Mononuclear cell (primary cell): Measurements from ENCODE around the gene ANKMY1. TPM values are rescaled to one million over a fixed set of nuclear protein-coding genes. Genes with fewer than 3 reads are reported as not detected.

Source experiments
- H3K27me3 ChIP-seq: 2 replicates; pipeline ENCODE4 v1.6.0; 2011; ENCODE audit warnings: low read length, control low read depth; ENCODE audit not compliant: insufficient read depth
- H3K4me1 ChIP-seq: 2 replicates; pipeline ENCODE4 v1.5.1; 2011; ENCODE audit warnings: mild to moderate bottlenecking, low read length, control low read depth; ENCODE audit not compliant: insufficient read depth
- H3K4me3 ChIP-seq: 2 replicates; pipeline ENCODE4 v1.5.1; 2011; ENCODE audit warnings: mild to moderate bottlenecking, low read length, moderate library complexity
- H3K9me3 ChIP-seq: 2 replicates; pipeline ENCODE4 v1.5.1; 2011; ENCODE audit warnings: low read depth, mild to moderate bottlenecking, control low read depth, low read length
- total RNA-seq: library from RNA; depleted of rRNA; stranded (reverse); fragments of >200 nt; gene quantifications from one replicate; pipeline ENCODE4 v1.2.3, GENCODE V29; 2012

Gene ANKMY1, protein sequence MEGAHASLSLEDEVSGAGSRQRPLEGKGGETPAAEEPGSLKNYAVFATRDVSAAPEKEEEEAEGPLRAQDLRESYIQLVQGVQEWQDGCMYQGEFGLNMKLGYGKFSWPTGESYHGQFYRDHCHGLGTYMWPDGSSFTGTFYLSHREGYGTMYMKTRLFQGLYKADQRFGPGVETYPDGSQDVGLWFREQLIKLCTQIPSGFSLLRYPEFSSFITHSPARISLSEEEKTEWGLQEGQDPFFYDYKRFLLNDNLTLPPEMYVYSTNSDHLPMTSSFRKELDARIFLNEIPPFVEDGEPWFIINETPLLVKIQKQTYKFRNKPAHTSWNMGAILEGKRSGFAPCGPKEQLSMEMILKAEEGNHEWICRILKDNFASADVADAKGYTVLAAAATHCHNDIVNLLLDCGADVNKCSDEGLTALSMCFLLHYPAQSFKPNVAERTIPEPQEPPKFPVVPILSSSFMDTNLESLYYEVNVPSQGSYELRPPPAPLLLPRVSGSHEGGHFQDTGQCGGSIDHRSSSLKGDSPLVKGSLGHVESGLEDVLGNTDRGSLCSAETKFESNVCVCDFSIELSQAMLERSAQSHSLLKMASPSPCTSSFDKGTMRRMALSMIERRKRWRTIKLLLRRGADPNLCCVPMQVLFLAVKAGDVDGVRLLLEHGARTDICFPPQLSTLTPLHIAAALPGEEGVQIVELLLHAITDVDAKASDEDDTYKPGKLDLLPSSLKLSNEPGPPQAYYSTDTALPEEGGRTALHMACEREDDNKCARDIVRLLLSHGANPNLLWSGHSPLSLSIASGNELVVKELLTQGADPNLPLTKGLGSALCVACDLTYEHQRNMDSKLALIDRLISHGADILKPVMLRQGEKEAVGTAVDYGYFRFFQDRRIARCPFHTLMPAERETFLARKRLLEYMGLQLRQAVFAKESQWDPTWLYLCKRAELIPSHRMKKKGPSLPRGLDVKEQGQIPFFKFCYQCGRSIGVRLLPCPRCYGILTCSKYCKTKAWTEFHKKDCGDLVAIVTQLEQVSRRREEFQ
- 24.1 TPM for total RNA-seq

DNA sequence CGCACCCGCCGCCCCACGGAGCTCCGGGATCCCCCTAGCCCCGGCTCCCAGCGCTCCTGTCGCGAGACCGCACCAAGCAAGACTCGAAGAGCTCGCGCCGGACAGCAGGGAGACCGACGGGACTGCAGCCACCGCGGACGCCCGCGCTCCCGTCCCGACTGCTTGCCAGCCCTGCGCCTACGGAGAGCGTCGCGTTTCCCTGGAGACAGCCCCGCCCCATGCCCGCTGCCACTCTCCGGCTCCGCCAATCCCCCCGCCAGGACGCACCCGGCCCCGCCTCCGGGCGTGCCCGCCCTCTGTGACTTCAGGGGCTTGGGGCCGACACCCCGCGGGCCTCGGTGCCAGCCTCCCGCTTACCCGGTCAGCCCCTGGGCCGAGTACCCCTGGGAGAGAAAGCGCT lies at the start of gene ANKMY1:
ANKMY1 (minus strand) TSS at position 181 of the 400 bp plus-strand sequence. CDS start 653 bp downstream, outside the sequence.
- no peaks in the 10 kb centered on the region for H3K9me3 ChIP-seq
- no peak within 1 kb of the TSS for H3K4me3 ChIP-seq
- no peaks in the 10 kb centered on the region for H3K27me3 ChIP-seq
- H3K4me1 ChIP-seq: peaks cover 46% of the 10 kb centered on the region

DNA sequence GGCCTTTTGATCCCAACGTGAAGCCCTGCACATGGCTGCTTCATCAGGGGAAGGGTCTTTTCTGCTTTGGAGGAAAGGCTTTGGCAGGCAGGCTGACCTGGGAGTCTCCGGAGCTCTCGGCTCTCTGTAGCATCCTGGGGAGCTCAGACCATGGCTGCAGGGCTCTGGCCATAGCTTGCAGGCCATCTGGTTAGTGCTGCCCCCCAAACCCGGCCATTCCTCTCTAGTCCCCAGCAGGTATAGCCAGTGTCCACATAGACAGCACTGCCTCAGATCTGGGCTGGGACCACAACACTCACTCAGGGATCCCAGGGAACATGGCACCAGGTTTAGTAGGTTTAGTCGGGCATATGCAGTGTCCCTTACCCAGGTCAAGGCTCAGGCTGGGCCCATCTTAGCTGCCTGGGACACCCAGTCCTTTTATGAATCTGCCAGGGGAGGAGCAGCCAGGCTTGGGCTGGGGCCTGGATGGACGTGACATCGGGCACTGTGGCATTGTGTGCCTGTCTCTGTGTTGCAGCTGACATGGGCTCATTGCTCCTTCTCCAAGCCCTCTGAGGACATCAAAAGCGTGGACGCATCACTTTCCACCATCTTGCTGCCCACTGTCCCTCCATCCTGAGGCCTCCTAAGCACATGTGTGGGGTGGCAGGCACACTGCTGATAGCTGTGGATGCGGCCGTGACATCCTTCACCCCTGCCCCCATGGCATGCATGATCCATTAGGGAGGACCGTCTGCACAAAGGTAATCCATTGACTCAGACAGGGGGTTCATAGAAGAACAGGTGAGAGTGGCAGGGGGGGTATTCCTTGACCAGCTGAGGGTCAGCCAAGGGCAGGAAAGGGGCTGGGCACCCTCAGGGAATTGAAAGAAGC lies 48.3 kb upstream of the ANKMY1 start:
- H3K4me1 ChIP-seq: no peaks in the 10 kb centered on the region
- no peaks in the 10 kb centered on the region for H3K27me3 ChIP-seq
- no peaks in the 10 kb centered on the region for H3K9me3 ChIP-seq
- no peak overlapping the region for H3K4me3 ChIP-seq

DNA sequence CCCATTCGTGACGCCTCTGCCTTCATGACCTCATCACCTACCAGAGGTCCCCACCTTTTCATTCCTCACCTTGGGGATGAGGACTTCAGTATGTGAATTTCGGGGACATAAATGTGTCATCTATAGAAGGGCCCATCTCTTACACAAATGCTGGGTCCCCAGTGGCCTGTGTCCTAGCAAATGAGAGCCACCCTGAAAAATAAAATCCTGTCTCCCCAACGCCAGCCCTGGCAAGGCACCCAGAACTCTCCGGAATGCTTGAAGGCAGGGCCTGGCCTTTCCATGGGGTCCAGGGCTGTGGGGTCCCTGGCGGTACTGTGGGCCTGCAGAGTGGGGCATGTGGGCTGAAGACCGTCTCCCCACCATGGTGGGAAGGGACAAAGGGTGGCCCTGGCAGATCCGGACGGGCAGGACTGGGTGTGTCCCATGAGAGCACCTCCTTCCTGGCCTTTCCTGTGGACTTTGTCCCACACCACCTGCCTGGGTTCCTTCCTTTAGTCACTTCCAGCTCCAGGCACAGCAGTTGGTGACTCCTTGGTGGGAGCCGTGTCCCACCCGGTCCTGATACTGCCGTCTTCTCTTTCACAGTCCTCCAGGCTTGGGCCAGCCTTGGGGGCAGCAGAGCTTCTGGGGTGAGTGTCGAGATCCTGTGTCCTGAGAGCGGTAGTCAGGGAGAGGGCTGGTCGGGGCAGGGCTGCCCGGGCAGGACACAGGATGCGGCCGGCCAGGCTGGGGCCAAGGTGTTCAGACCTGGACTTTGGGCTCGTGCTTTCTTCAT lies 47.3 kb upstream of the ANKMY1 start:
- Histone ChIP-seq H3K4me1 (no peaks in the 10 kb centered on the region), H3K9me3 (no peaks in the 10 kb centered on the region), H3K27me3 (no peaks in the 10 kb centered on the region), H3K4me3 (no peak overlapping the region)

DNA sequence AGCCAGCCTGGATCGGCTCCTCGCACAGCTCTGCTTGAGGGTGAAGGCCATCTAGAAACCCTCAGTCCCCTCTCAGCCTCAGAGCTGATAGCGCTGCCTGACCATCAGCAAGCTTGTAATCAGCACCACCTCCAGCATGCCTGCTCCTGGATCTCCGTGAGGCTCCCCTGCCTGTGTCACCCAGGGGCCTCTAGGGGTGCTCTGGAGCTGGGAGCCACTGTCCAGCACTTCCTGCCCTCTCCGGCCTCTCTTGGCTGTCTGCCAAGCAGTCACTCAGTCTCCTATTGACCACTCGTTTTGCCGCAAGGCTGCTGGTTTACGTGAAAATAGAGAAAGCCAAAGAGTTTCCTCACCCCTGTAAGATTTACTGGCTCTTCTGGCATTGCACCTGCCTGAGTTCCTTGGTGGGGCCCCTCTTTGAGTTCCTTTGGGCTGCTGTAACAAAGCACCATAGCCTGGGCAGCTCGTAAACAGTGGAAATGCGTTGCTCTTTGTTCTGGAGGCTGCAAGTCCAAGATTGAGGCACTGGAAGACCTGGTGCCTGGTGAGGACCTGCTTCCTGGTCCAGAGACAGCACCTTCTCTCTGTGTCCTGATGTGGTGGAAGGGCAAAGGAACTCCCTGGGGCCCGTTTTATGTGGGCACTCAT lies 46.6 kb upstream of the ANKMY1 start:
- Histone ChIP-seq H3K4me1 (no peaks in the 10 kb centered on the region), H3K9me3 (no peaks in the 10 kb centered on the region), H3K4me3 (no peak overlapping the region), H3K27me3 (no peaks in the 10 kb centered on the region)

DNA sequence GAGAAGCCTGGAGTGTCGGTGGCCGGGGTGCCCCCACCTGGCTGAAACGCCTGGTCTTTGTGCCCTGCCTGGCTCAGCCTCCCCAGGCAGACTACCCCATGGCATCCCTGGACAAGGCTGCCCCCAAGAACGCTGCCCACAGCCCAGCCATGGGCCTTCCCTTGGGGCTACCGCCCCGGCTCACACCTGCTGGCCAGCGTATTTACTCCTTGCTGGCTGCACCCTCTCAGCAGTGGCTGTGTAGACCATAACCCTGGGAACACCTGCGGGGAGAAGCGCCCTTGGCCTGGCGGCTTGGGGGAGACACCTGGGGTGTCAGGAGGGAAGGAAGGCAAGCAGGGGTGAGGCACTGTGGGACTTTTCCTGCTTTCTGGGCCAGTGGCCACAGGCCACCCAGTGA lies 46.1 kb upstream of the ANKMY1 start:
- no peak overlapping the region for H3K4me3 ChIP-seq
- no peaks in the 10 kb centered on the region for H3K4me1 ChIP-seq
- no peaks in the 10 kb centered on the region for H3K27me3 ChIP-seq
- H3K9me3 ChIP-seq: no peaks in the 10 kb centered on the region

DNA sequence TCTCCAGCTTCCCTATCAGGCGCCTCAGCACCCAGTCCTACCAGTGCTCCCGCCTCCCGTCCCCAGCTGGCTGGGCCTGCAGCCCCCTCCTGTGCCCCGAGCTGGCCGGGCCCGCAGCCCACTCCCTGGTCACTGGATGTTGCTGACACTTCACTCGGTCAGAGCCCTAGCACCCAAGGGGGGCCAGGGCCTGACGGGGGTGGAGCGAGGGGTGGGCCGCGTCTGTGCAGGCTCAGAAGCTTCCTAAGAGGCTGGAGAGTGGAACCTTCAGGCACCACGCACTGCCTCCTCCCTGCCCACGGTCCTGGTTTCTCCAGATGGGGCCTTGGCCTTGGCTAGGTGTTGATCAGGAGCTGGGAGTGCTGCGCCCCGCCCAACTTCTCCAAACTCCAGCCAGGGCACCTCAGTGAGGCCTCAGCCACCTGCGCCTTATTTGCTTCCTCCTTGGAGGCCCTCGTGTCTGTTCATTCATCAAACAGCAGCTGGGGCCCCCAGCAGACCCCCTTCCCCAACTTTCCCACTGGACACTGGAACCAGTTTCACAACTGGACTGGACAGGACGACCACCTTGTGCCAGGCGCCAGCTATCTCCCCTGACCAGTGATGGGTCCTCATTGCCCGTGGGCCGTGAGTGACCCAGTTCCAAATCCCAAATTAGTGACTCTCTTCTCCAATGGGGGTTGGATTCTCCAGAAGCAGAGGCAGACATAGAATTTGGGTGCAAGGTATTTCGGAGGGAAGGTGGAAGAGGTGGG lies 45.5 kb upstream of the ANKMY1 start:
- H3K4me1 ChIP-seq: no peaks in the 10 kb centered on the region

DNA sequence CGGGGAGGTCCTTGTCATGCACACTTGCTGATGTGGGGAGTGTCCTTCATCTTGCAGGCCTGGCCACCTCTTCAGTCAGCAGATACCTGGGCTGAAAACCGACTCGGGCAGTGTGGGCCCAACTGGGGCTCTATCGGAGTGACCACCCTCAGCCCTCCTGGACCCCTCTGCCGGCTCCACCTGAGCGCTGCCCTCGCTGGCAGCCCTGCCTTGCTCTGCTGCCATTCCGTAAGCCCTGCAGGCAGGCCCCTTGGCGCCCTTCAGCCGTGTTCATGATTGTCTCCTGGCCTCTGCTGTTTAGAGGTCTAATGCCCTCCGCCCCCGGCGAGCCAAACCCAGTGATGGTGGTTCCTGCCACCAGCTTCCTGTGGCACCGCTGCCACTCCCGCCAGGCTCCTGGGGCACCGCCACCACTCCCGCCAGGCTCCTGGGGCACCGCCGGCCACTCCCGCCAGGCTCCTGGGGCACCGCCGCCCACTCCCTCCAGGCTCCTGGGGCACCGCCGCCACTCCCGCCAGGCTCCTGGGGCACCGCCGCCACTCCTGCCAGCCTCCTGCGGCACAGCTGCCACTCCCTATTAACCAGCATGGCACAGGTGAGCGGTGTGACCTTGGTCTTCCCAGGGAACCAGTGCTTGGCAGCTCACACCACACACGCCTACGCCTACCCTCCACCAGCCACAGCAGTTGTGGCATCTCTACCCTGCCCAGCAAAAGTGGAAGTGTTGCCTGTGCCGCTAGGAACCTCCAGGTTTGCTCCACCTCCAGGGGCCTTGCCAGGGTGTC lies 44.7 kb upstream of the ANKMY1 start:
- Histone ChIP-seq H3K4me3 (no peak overlapping the region), H3K27me3 (no peaks in the 10 kb centered on the region), H3K4me1 (no peaks in the 10 kb centered on the region), H3K9me3 (no peaks in the 10 kb centered on the region)

More for the DNA sequence above, 45.5 kb upstream of the ANKMY1 start:
- no peaks in the 10 kb centered on the region for H3K9me3 ChIP-seq
- H3K4me3 ChIP-seq: no peak overlapping the region
- no peaks in the 10 kb centered on the region for H3K27me3 ChIP-seq

DNA sequence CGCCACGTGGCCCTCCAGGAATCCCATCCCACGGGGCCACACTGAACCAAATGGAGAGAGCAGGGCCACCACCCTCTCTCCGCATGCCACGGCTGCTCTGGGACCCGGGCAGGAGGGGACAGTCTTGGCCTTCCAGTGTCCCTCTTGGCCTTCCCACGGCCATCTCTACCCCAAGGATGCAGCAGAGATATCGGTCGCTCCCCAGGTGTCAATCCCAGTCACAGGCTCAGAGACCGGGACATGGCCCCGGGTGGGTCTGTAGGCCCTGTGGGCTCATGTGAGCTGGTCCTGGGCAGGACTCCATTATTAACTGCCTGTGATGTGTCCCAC lies 44.0 kb upstream of the ANKMY1 start:
- H3K4me1 ChIP-seq: no peaks in the 10 kb centered on the region
- no peak overlapping the region for H3K4me3 ChIP-seq
- no peaks in the 10 kb centered on the region for H3K27me3 ChIP-seq
- no peaks in the 10 kb centered on the region for H3K9me3 ChIP-seq

DNA sequence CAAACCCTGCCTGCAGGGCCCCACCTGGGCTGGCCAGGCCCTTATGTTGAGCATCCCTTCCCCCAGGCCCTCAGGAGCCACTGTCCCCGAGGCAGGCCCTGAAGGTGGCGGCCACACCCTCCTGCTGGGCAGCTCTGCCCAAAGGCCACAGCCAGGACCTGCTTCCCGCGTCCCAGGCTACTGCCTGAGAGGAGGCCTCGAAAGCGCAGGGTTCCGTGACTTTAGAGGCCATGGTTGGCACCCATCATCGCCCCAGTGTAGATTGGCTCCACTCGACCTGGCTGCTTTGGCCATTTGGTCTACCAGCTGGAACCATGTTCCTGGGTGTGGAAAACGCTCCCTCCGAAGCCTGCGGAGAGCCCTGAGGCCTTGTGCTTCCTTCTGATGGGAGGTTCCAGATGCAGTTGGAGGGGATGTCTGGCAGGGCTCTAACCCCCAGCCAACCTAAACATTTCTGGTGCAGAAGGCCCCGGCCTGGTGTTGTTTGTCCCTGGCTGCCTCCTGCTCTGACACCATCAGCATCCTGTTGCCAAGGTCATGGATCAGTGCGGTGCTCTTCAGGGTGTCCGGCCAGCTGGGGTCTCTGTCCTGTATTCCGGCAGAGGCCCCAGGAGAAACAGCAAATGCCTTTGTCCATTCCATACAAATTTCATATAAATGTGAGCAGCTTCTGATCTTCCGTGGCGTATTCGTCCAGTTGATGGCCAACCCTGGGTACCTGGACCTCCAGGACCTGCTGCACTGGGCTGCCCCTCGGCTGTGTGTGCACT lies 43.5 kb upstream of the ANKMY1 start:
- H3K4me3 ChIP-seq: no peak overlapping the region
- H3K9me3 ChIP-seq: no peaks in the 10 kb centered on the region
- no peaks in the 10 kb centered on the region for H3K4me1 ChIP-seq
- H3K27me3 ChIP-seq: no peaks in the 10 kb centered on the region

DNA sequence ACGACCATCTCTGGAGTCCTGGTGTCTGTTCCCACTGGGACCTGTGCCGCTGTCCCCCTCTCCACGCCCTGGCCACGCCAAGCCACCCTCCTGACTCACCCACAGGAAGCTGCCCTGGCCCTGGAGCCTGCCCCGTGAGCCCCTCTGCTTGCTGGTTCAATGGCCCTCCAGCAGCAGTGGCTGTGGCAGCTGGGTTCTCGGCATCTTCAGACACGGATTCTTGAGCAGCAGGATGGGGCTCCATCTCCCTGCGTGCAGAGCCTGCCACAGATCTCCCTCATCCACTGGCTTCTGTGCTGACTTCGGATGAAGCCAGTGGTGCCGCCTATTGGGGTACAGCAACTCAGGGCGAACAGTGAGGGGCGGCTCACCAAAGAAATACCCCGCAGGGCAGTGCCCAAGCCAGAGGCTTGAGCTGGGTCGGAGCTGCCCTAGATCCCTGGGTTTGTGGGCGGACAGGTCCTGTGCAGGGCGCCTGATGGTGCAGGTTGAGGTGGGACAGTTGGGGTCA lies 42.7 kb upstream of the ANKMY1 start:
- Histone ChIP-seq H3K9me3 (no peaks in the 10 kb centered on the region), H3K4me3 (no peak overlapping the region), H3K27me3 (no peaks in the 10 kb centered on the region)

DNA sequence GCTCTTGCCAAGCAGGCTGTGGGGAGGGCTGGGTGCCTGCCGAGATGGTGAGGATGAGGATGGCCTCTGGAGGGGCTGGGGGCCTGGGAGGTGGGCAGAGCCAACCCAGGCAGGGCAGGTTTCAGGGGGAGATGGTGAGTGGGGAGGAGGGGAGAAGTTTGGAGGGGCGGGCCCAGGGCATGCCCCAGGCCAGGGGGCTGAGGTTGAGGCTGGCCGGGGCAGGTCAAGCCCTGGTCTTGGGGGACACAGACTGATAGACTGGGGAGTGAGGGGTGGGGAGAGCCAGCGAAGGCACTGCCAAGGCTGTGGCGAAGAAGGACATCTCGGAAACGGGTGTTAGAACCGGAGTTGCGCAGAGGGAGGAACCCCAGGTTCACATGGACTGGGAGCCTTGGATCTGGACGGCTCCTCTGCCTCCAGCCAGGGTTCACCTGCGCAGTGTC lies 41.4 kb upstream of the ANKMY1 start:
- H3K9me3 ChIP-seq: no peaks in the 10 kb centered on the region
- H3K27me3 ChIP-seq: no peaks in the 10 kb centered on the region
- H3K4me3 ChIP-seq: no peak overlapping the region
- H3K4me1 ChIP-seq: no peaks in the 10 kb centered on the region

More for the DNA sequence above, 42.7 kb upstream of the ANKMY1 start:
- no peaks in the 10 kb centered on the region for H3K4me1 ChIP-seq
